ENCODE measurements around the gene KCNQ5.

Gene KCNQ5

DNA sequence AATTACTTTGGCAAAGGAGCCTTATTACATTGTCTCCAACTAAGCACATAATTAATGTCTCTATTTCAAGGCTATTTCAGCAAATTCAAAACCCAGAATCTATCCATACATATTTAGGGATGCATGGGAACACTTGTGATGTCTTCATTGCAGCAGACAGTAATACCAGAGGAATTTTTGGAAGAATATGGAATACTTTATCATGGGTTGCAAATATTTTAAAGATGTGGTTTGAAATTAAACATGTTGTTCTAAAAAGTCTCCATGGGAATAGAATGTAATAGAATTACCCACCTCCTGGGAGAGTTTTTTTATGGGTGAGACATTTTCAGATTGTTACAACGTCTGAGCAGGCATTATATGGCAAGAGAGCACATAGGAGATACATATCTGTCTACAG, 170.8 kb downstream of the KCNQ5 start:
- DNase-seq (ENCODE audit: low read depth in 2 of 2, low spot score in 1 of 2): no peak

DNA sequence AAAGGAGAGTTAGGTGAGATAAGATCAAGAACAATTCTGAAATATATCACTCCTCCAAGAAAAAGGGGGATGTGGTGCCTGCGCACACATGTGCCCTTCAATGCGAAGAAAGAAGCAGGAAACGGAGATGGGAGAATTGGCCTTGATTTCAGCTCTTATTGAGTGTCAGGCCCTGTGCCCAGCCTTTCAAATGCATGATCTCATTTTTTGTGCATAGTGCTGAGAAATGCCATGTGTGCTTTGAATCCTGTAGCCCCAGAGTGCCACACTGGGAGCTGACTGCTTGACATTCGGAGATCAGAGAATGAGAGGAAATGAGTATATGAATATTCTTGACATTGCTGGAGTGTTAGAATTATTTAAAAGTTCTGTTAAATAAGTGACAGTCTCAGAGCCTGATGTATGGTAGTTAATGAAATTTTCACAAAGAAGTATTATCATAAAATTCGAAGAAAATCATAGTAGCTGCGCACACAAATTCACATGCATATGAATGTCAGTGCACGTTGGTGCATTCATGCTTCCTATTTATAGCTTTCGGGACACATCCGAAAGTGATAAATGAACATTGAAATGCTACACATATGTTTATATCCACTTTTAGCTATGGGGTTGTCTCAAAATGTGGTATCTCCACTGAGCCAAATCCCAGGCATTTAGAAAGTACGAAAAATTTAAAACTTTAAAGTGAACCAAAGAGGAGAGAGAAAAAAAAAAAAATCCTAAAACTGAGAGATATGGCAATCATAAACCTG, 172.0 kb downstream of the KCNQ5 start:
- no peak for DNase-seq (ENCODE audit: low read depth in 2 of 2, low spot score in 1 of 2)

DNA sequence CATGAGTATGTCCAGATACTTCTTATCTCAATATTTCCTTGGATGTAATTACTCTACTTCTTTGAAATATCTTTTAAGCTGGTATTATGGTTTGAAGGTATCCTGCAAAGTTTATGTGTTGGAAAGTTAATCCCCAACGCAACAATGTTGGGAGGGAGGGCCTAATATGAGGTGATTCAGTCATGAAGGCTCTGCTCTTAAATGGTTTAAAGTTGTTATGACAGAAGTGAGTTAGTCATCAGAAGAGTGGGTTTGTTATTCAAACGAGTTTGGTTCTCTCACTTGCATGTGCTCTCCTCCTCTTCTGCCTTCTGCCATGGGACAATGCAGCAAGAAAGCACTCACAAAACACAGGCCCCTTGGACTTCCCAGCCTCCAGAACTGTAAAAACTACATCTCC, 176.3 kb downstream of the KCNQ5 start:
- DNase-seq (ENCODE audit: low read depth in 2 of 2, low spot score in 1 of 2): no peak

DNA sequence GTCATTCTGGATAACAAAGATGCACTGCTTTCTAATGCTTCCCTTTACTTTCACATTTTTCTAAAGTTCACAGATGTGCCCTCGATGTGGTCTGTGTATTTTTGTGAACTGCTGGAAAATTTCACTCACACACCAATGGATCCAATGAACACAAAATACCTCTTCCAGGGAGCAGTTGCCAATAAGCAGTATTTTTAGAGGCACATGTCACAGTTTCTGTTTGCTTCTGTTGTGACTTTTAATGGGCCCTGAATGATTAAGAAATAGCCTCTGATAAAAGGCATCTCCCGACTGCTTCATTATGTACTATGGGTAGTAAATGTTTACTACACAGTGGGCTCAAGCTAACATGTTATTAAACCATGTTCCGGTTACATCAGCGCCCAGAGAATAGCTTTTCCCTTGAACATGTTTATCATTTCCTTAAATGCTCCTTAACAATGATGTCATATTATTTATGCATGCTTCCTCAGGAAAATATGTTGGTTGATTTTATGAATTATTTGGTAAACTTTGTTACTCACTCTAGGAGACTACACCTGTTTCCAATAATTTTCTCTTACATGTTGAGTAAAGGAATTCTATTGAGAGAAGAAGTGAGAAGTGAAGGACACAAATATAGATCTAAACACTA, 188.0 kb downstream of the KCNQ5 start:
- no peak for DNase-seq (ENCODE audit: low read depth in 2 of 2, low spot score in 1 of 2)

DNA sequence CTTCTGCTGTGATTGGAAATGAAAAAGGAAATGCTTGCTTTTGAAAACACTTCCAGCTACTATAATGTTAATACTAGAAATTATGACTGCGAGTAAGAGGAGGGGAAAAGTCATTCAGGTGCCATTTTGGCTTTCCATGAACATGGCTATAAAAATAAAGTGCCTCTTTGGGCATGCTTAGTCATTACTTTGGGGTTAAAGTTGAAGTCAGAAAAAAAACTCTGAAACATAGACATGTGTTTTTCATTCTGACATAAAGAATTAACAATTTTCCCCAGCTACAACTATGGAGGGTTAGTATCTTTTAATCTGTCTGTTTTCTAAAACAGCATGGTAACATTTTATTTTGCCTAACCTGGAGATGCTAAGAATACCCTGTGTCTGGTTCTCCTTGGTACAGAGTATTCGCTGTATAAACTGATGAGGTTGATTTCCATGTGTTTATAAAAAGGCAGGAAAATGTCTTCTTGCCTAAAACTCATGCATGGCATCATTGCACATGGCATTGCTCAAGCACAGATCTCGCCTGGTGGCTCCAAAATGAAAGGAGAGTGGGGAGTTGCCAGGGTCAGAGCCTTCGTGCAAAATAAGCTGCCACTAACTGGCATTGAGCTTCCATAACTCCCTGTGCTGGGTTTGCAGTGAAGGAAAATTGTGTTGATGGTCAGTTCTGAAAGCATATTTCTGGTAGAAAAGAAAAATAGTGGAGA, 188.9 kb downstream of the KCNQ5 start:
- DNase-seq (ENCODE audit: low read depth in 2 of 2, low spot score in 1 of 2): no peak

DNA sequence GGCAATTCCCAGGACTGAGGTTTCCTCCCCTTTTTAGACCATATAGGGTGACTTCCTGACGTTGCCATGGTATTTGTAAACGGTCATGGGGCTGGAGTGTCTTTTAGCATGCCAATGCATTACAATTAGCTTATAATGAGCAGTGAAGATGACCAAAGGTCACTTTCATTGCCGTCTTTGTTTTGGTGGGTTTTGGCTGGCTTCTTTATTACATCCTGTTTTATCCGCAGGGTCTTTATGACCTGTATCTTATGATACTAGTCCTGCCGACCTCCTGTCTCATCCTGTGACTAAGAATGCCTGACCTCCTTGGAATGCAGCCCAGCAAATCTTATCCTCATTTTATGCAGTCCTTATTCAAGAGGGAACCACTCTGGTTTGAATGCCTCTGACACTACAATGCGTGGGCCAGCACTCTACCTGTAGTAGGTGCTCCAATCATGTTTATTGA, 190.1 kb downstream of the KCNQ5 start:
- DNase-seq (ENCODE audit: low read depth in 2 of 2, low spot score in 1 of 2): no peak

DNA sequence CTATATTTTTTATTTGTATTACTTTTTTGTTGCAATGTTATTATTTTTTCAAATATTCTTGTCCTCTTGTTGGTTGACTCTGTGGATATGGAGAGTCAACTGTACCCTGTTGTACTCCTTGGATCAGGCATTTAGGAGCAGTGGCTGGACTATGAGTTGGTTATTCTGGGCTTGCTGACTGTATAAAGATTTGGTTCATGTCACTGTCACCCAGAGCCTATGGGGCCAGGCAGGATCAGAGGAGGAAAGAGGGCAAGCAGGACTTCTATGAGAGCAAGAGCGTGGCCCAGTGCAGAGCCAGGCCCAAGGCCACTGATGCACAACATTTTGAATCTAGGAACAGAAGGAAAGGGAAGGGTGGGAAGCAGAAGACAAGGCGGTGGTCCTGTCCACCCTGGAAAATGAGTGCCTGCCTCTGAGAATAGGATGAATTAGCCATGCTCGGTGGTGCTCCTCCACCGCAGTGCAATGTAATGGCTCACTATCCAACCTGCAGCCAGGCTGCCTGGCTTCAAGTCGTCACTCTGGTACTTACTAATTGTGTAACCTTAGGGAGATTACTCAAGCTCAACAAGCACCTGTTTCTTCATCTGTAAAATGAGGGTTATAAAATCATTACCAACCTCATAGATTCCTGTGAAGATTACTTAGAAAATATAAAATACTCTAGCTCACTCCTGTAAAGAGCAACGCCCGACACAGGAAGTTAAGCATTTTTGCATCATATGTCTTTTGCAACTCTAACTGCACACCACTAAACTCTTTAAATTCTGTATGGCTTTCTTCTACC, 192.1 kb downstream of the KCNQ5 start:
- DNase-seq (ENCODE audit: low read depth in 2 of 2, low spot score in 1 of 2): no peak

DNA sequence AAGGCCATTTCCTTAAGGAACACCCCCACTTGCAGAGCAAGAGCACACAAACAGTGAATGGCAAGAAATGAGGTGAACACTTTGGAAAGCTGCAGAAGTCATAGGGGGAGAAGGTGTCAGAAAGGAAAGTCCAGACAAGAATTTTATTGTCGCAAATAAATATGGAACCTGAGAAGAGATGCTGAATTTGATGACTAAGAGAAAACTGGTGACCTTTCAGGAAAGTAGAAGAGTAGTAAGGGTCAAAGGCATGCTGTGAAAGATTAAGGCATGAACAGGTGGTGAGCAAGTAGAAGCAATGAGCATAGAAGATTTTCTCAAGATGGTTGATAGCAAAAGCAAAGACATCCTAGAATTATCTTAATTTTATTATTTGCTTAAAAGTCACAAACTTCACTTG, 194.2 kb downstream of the KCNQ5 start:
- DNase-seq (ENCODE audit: low read depth in 2 of 2, low spot score in 1 of 2): no peak

DNA sequence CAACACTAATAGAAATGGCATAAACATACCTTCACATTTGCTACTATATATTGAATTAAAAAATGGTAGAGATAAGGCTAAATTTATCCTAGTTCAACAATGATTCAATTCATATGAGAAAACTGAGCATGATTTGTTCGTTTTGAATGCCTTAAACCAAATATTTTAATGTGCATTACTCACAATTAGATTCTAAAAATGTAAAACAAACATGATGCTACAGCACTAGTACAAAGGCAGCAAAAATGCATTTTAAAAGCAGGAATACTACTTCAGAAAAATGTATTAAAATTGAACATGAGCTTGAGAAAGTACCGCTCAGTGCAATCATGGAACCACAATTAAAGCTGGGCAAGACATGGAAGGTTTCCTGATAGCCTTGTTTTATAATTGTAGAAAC, 195.3 kb downstream of the KCNQ5 start:
- no peak for DNase-seq (ENCODE audit: low read depth in 2 of 2, low spot score in 1 of 2)

DNA sequence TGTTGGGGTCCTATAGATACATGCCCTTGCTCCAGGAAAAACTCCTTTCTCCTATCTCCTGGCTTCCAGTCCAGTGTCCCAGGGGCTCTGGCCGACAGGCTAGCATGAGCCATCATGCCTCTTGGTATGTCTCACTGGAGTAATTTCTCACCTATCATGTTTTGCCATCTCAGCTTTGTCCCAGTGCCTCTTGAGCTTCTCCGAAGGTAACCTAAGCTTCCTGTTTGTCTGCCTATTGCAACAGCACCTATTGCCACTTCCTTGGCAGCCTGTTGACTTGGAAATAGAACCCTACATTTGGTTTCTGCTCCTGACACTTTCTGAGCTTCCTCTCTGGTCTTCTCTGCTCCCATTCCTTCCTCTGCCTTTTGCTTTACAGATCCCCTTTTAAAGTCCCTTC, 197.7 kb downstream of the KCNQ5 start:
- DNase-seq (ENCODE audit: low read depth in 2 of 2, low spot score in 1 of 2): no peak

DNA sequence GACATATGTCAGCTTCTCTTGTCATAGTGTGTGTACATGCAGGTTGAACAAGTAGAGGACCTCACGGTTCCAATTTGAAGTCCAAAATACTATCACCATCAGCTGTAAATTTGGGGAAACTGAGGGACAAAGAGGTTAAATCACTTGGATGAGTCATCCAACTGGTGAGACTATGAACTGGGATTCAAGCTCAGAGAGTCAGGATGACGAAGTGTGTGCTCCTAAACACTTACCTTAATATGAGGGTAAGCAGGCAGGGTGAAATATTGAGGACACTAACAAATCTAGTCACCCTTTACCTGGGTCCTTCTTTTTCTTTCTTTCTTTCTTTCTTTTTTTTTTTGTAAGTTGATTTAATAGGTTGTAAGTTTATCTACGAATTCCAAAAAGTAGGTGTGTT, 198.3 kb downstream of the KCNQ5 start:
- DNase-seq (ENCODE audit: low read depth in 2 of 2, low spot score in 1 of 2): no peak

DNA sequence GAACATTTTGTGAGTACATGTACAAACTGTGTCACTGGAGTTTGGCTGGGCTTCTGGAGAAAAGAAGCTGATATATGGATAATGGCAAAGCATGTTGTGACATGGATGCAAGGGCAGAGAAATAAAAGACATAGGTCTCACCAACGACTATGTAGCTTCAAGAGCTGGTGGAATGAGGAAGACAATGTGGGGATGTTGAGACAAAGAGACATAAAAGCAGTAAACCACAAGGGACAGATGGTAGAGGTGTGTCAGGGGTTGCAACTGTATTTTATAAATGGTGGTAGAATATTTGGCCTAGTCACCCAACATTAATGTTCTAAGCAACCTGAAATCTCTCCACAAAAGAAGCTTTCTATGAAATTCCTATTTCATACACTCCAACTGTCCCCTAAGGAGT, 199.0 kb downstream of the KCNQ5 start:
- no peak for DNase-seq (ENCODE audit: low read depth in 2 of 2, low spot score in 1 of 2)

DNA sequence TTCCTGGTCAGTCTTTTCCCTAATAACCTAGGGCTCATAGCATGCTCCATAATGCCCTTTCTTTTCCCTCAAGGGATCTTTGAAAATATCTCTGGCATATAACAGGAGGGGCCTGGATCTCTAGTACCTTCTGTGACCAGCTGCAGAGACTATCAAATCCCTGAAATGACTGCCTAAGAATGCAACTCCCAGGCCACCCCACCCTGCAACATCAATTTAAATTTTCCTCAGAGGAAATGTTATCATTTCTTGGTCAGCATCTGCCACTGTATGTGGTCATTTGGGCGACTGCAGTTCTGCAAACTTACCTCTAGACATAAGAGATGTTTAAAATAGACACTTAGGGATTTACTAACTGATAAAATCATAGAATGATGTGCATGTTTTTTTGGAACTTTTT, 200.2 kb downstream of the KCNQ5 start:
- DNase-seq (ENCODE audit: low read depth in 2 of 2, low spot score in 1 of 2): no peak

DNA sequence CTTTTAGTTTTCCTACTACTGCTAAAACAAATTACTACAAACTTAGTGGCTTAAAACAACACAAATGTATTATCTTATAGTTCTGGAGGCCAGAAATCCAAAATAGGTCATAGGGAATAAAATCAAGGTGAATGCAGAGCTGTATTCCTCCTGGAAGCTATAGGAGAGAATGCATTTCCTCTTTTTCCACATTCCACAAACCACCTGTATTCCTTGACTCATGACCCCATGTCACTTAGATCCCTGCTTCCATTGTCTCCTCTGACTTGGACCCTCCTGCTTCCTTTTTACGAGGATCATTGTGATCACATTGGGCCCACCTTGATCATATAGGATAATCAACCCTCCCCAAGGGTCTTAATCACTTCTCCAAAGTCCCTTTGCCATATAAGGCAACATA, 200.8 kb downstream of the KCNQ5 start:
- DNase-seq (ENCODE audit: low read depth in 2 of 2, low spot score in 1 of 2): no peak

DNA sequence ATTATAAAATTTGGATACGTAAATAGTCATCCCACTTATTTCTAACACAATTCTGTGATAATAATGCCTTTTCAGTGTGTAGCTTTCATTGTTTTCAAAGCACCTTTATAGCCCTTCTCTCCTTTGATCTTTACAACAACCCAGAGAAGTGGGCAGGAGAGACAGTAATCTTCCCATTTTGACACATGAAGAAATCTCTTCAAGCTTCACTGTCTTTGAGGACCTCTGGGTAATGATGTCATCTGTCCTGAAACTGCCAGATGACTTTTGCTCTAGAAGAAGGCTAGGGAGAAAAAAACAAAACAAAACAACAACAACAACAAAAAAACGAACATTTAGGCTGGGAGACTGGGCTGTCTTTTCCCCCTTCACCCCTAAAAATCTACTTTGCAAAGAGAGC, 203.0 kb downstream of the KCNQ5 start:
- no peak for DNase-seq (ENCODE audit: low read depth in 2 of 2, low spot score in 1 of 2)

DNA sequence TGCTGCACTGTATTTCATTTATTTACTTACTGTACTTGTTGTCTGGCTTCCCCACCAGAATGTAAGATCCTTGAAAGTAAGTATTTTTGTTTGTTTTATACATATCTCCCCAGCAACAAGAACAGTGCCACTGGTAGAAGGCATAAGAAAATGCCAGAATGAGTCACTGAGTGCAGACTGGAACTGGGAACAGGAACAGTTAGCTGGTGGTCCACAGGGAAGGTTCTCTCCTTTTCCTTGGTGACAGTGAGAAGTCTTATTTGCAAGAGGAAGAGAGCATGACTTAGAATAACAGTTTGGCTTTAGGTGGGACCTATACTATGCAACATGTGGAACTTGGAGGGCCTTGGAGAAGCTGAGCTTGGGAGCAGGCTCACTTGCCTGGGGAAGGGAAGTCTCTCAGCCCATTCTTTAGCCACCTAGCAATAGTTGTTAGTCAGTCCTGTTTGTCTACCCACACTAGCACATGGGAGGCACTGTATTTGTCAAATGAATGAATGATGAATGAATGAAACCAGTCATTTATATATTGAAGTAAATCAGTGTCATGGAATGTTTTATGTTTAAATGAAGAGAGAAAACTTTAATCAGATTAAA, 203.5 kb downstream of the KCNQ5 start:
- DNase-seq (ENCODE audit: low read depth in 2 of 2, low spot score in 1 of 2): no peak

DNA sequence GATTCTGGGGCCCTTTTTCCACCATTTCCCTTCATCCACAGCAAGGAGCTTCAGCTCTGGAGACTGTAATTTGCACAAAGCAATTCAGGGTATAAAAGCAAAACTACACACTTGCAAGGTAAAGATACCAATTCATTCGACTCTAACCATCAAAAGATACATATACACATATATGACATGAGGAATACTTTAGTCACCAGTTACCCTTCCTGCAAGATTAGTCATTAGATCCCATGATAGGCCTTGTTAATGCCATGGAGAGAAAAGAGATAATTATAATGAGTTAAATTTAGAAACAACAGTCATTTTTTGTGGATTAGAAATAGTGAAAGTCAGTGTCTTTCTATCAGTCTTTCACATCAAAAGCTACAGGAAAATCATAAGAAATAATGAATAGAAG, 204.2 kb downstream of the KCNQ5 start:
- no peak for DNase-seq (ENCODE audit: low read depth in 2 of 2, low spot score in 1 of 2)

DNA sequence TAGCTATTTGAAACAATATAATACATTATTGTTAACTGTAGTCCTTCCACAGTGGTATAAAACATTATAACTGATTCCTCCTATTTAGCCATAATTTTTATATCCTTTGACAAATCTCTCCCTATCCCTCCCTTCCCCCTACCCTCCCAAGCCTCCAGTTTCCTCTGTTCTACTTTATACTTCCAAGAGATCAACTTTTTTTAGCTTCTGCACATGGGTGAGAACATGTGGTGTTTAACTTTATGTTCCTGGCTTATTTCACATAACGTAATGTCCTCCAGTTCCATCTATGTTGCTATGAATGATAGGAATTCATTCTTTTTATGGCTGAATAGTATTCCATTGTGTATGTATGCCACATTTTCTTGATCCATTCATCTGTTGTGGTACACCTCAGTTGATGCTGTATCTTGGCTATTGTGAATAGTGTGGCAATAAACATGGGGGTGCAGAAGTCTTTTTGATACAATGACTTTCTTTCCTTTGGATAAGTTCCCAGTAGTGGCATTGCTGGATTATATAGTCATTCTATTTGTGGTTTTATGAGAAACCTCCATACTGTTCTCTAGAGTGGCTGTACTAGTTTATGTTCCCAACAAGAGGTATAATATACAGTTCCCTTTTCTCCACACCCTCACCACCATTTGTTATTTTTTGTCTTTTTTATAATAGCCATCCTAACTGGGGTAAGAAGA, 205.0 kb downstream of the KCNQ5 start:
- DNase-seq (ENCODE audit: low read depth in 2 of 2, low spot score in 1 of 2): no peak

DNA sequence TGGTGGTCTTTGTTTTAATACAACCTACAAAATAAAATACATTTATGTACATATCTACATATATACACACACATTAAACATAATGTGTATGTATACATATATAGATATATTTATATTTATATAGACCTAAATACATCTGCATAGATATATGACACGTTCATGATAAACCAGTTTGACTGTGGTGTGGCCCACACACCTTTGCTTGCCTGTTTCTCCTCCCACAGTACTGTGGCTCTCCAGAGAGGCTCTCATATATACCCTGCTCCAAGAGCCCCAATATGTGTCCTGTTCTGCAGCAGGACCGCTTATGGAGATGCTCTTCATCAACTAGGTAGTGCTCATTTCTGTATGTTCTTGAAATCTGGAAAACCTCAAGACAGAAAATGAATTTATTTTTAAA, 207.0 kb downstream of the KCNQ5 start:
- no peak for DNase-seq (ENCODE audit: low read depth in 2 of 2, low spot score in 1 of 2)

DNA sequence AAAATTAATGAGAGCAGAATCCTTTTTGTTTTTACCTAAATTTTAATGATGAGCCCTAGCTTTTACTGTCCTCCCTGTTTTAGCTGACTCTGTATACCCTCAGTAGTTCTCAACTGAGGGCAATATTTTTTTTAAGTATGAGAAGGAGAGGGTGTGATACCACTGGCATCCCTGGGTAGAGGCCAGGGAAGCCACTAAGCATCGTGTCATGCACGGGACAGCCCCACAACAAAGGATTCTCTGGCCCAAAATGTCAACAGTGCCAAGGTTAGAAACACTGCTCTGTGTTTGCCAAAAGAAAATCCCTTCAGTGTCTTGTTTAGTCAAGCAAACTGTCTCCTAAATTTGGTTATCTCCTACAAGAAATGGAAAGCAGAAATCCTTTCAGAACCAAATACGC, 210.4 kb downstream of the KCNQ5 start:
- no peak for DNase-seq (ENCODE audit: low read depth in 2 of 2, low spot score in 1 of 2)

DNA sequence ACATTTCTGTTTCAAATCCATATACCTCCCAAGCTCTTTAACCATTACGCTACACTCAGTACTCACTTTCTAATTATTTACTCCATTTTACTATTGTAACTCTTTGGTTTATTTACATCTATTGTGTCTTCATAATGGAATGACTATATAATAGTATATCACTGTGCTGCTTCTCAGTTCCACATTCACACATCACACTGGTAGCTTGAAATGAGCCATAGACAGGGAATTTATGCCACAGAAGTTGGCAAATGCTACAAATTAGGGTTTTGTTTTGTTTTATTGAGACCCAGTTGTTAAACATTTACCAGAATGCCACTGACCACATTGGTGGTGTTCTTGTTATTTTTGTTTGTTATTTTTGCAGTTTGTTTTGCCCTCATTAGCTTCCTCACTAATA, 213.9 kb downstream of the KCNQ5 start:
- no peak for DNase-seq (ENCODE audit: low read depth in 2 of 2, low spot score in 1 of 2)
